M059J (cell line): ENCODE measurements around the gene TRIM65. TPM values are rescaled to one million over a fixed set of nuclear protein-coding genes. Genes with fewer than 3 reads are reported as not detected.
A peak's percentile ranks its signal among the peaks of the same experiment; 100 is the strongest.
"Not testable (repeated sequence)": the region's sequence is repeated elsewhere in the genome, so short reads cannot be mapped to it uniquely, and the experiment has no call there.

Experiments used
- DNase-seq: peaks from one replicate; pipeline ENCODE4 v3.0.0-alpha.2; 2012; ENCODE audit warnings: low read depth
- total RNA-seq: library from RNA; depleted of rRNA; stranded (reverse); fragments of >200 nt; shearing (Covaris generic); gene quantifications from 2 replicates; pipeline ENCODE4 v1.2.3, GENCODE V29; 2014

TRIM65 gene
- total RNA-seq, 1 experiment from 2014 or later: 11.1 TPM

GRCh38 chr17:75875182-75875939 is 21.4 kb downstream of the TRIM65 start:
- DNase-seq: peak; percentile 44

DNA sequence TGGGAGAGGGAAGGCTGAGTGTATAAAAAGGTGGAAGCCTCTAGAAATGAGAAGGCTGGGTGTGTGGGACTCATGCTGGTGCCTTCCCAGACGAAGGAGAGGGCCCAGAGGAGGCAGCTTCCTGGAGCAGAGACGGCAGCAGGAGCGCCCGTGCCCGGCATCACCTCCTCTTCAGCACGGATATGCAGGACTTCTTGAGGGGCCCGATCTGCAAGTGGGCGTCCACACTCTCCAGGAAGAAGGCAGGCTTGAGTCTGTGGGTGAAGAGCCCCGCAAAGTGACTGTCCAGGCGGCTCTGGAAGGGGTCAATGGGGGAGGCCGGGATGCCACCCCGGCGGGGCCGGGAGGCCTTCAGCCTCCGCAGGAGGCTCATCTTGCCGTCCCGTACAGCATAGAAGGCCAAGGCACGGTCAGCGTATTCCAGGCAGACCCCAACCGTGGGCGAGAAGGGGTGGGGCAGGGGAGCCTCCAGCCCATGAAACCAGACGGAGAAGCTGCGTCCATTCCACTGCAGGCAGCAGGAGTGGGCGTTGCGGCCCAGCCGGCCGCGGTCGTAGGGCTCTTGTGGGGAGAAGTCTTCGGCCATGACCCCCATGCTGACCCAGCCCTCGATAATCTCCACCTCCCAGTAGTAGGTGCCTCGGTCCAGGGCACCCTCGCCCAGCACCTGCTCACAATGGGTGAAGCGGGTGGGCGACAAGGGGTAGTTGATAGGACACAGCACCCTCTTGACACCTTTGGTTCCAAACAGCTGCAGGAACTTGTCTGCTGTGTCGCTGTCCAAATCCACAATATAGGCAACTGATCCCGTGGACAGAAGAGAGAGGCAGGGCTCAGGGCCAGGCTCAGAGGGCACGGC is 22.2 kb downstream of the TRIM65 start:
- DNase-seq: no peak

DNA sequence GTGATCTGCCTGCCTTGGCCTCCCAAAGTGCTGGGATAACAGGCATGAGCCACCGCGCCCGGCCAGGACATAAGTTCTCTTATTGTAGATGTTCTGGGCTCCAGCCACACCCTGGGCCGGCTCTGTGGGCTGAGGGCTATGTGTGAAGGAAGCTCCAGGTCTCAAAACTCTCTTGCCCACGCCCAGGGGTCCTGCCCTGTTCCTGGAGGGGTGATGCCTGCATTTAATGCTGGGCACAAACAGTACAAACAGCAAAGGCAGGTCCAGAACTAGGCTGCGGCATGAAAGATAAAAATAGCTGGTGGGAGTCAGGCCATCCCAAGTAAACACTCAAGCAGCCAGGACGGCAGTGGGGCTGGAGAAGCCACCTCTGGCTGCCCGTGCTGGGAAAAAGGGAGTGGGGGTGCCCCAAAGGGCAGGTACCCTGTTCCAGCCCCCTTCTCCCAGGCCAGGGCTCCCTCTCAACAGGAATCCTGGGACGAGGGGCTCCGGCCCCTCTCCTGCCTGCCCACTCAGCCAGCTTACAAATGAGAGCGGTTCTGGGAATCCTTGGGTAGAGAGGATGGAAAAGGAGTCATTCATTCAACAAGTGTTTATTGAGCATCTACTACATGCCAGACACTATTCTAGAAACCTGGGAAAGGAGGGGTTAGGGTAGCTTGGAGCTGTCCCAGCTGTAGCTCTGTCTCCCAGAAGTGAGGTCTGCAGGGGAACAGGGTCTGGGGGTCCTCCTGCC is 23.0 kb downstream of the TRIM65 start:
- DNase-seq: no peak

GRCh38 chr17:75872434-75873351 is 24.1 kb downstream of the TRIM65 start:
- peak; percentile 84 for DNase-seq

GRCh38 chr17:75870228-75870627 is 26.5 kb downstream of the TRIM65 start:
- not testable (repeated sequence) for DNase-seq

GRCh38 chr17:75869282-75870141 is 27.2 kb downstream of the TRIM65 start:
- peak; percentile 14 for DNase-seq

DNA sequence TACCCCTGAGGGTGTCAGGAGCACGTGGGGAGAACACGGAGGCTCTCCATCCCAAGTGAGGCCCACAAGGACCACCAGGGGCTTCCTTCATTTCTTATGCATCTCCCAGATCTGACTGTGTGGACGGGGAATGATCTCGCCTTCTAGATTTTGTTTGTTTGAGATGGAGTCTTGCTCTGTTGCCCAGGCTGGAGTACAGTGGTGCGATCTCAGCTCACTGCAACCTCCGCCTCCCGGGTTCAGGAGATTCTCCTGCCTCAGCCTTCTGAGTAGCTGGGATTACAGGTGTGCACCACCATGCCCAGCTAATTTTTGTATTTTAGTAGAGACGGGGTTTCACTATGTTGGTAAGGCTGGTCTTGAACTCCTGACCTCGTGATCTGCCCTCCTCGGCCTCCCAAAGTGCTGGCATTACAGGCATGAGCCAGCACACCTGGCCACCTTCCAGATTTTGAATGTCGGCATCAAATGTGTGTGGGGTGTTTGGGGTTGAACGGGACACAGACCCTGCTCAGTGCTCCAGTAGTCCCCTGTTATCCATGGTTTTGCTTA is 27.9 kb downstream of the TRIM65 start:
- not testable (repeated sequence) for DNase-seq

GRCh38 chr17:75865404-75866188 is 31.2 kb downstream of the TRIM65 start:
- not testable (repeated sequence) for DNase-seq

DNA sequence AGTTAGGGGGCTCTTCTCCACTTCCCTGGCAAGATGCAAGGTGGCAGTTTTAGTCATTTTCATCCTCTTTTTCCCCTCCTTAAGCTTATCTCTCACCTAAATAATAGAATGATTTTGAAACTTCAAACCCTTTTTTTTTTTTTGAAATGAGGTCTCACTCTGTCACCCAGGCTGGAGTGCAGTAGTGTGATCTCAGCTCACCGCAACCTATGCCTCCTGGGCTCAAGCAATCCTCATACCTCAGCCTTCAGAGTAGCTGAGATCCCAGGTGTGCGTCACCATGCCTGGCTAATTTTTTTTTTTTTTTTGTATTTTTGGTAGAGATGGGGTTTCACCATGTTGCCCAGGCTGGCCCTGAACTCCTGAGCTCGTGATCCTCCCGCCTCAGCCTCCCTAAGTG is 31.9 kb downstream of the TRIM65 start:
- DNase-seq: not testable (repeated sequence)

DNA sequence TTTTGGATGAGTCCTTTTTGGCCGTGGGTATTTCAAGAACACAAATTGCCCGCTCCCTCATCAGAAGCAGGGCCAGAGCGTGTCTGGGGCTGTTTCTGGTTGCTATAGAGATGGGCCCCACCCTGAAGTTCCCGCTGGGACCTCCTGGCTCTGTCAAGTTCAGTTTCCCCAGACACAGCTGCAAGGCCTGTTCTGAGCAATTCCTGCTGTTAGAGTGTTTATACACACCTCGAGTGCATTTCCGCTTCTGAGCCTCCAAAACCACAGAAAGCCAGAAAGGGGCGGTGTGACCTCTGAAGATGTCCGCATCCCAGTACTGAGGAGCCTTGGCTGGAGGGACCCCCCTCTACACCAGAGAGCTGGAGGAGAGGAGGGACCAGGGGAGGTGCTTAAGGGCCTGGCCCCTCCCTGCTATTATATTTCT is 32.3 kb downstream of the TRIM65 start:
- DNase-seq: peak; percentile 26

- no peak for DNase-seq
These were observed 34.8 kb downstream of the TRIM65 start for GRCh38 chr17:75861927-75862317.

DNA sequence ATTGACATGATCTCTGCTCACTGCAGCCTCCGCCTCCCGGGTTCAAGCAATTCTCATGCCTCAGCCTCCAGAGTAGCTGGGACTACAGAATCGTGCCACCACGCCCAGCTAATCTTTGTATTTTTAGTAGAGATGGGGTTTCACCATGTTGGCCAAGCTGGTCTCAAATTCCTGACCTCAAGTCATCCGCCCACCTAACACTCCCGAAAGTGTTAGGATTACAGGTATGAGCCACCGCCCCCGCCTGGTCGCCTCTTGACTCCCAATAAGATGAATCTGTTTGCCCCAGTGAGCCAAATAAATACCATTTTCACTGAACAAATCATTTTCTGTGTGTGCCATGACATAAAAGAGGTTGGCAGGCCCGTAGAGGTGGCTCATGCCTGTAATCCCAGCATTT is 37.4 kb downstream of the TRIM65 start:
- DNase-seq: not testable (repeated sequence)

GRCh38 chr17:75856062-75856756 is 40.5 kb downstream of the TRIM65 start:
- DNase-seq: peak; percentile 28

DNA sequence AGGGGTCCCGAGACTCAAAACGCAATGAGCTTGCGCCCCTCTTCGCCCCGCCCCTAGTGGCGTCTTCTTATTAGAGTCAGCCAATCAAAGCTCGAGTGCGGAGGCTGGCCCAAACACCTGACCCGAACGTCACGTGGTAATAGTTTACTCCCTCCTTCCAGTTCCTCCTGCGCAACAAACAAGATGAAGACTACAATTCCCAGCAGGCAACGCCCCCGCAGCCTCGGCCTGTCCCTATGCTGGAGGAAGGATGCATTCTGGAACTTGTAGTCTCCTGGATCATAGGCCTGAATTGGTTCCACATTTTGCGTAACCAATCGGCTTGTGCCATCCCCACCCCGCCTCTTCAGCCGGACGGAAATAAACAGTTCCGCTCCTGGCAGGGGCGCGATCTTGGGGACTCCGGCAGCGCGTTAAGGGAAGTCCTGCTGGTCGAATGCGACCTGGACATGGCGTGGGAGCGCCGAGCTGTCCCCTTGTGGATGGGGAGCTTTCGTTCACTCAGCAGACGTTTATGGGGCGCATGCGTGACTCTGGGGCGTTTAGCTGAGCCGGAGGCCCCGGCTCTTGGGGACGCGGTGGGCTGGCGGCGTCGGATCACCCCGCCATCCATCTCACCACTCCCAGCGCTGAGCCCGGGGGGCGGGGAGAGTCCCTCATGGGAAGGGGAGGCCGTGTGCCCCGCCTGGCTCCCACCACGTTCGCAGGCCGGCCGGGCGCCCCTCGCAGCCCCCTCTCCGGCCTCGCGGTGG is 41.3 kb downstream of the TRIM65 start, which contains the start of gene WBP2:
Gene WBP2 (minus strand): TSS at position 26 of the 752 bp plus-strand sequence. CDS start 38 bp downstream, outside the sequence.
- peak; percentile 99 for DNase-seq

DNA sequence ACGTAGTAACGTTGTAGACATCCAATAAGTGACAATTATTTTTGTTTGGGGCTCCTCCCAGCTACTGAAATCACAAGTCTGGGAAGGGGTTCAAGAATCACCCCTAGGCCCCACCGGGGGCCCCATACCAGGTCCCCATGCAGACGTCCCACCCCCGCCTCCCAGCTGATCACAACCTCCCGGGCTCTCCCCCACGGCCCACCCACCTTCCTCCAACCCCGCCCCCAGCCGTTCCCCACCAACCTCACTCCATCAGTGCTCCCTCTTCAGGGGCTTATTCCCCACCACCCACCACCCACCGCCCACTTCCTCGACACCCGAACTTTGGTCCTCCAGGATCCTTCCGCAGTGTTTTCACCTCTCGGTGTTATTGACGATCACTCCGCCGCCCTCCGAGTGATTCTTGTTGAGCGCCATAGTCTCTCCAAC is 41.9 kb downstream of the TRIM65 start:
- DNase-seq: no peak

DNA sequence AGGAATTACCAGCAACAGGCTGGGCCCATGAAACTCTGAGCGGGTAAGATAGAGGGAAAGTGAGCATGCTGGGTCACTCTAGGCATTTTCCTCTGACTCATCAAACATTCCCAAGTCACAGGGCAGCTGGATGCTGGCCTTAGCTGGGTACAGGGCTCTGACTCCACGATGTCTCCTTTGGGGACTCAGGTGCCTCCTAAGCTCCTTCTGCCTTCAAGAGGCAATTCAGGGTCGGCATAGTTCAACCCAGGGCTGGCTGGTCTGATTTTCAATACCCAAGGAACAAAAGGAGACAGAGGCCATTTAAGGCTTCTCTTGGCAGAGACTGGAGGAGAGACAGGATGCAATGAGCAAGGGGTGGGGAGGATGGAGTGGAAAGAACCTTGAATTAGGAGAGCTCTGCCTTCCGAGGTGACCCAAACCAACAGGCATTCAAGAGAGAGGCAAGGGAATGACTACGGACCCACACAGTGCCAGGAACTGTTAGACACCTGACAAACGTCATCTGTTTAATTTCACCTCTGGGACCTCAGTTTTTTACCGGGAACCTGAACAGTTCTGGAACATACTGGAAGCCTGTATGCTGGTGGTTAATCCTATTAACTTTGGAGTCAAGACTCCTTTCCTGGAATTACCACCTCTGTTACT is 42.5 kb downstream of the TRIM65 start:
- peak; percentile 87 for DNase-seq

DNA sequence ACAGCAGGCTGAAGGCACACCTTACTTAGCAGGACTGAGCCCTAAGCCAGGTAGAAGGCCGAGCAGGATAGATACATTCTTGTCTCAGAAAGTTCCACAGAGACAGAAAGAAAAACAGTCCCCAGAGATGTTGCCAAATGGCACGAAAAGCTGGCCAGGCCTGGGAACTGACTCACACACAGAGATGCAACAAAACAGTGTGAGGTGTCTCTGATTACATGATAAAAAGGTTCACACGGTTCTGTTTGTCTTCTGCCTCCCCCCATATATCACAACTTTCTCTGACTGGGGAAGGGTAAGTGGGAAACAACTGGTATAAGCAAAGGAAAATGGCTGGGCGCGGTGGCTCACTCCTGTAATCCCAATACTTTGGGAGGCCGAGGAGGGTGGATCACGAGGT is 43.3 kb downstream of the TRIM65 start:
- DNase-seq: peak; percentile 79
